Germinal center (tissue), 1 donor: ENCODE data around the gene CDH12.
"Not testable (repeated sequence)": the region's sequence is repeated elsewhere in the genome, so short reads cannot be mapped to it uniquely, and the experiment has no call there.

Experiments used
- DNase-seq: peaks from one replicate; pipeline ENCODE4 v3.0.0; 2012; ENCODE audit warnings: mixed read lengths, low spot score

CDH12 gene

GRCh38 chr5:22460189-22460588 is 393.0 kb downstream of the CDH12 start:
- DNase-seq, result no peak

GRCh38 chr5:22432905-22433304 is 420.2 kb downstream of the CDH12 start:
- DNase-seq, result no peak

- DNase-seq, result no peak
These were observed 421.3 kb downstream of the CDH12 start for GRCh38 chr5:22431840-22432239.

DNA sequence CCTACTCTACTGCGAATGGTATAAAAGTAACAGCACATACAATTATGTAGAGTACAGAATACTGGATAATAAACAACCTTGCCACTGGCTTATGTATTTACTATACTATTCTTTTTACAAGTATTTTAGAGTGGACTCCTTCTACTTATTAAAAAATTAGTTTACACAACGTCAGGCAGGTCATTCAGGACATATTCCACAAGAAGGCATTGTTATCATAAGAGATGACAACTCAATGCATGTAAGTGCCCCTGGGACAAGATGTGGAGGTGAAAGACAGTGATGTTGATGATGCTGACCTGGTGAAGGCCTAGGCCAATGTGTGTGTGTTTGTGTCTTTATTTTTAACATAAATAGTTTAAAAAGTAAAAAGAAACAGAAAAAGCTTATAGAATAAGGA is 421.7 kb downstream of the CDH12 start:
- DNase-seq, result no peak

DNA sequence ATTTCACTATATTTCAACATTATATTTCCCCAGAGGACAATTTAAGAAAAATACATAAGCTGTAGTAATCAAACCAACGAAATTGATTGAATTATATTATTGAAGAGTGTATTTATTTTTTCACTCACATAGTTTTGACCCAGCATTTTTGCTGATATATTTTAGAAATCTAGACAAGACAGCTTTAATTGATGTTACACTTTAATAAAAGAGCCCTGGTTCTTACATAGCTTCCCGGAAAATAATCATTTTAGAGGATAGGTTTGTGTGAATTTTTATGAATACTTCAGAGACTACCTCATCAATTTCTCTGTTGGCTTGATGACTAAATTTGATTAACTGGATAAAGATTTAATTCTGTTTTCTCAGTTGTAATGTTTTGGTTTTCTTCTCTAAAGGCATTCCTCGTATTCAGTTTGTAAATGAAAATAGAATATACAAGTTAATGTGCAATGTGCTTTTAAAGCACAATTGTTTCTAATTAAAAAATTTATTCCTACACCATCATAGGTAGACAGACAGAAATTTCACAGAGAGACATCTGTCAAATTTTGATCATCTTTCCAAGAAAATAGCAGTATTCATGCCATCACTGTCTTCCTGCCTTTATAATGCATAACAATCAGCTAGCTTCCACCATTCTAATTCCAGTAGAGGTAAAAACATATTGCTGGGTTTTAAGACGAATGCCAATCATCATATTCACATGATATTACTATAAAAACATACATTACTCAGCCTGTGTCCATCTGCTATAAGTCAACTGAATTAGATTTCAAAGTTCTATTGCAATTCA is 441.4 kb downstream of the CDH12 start:
- no peak for DNase-seq

DNA sequence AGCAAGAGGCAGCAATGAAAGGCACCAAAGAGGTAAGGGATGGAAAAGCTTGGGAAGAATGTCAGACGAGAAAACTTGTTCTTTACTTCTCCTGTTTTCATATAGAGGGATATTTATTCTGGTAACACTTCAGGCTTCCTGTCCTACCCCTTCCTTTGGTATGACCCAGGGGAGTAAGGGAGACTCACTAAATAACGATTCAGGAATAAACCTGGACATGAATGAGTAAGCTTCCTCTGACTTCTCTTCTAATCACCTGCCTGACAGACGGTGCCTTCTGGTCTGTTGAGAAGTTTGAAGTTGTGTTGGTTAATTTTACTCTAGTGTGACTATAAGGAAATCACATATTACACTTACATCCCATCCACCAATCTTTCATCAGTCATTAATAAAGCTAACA is 461.2 kb downstream of the CDH12 start:
- no peak for DNase-seq

DNA sequence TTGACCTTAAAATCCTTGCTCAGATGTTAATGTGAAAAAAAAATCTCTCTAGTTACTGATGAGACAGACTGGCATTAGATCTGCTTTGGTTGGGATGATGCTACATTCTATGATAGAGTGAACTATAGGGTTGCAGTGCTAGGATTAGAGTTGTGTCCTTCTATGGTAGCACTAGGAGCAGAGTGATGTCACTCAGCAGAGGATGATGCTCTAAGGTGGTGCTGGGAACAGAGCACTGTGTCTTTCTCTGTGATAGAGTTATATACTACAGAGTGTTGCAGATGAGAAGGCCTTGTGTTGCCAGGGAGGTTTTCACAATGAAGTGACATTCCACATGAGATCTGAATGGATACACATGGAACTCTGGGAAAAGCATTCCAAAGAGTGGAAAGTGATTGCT is 462.3 kb downstream of the CDH12 start:
- DNase-seq, result no peak

GRCh38 chr5:22372826-22373660 is 480.1 kb downstream of the CDH12 start:
- no peak for DNase-seq

GRCh38 chr5:22372376-22372775 is 480.8 kb downstream of the CDH12 start:
- no peak for DNase-seq

DNA sequence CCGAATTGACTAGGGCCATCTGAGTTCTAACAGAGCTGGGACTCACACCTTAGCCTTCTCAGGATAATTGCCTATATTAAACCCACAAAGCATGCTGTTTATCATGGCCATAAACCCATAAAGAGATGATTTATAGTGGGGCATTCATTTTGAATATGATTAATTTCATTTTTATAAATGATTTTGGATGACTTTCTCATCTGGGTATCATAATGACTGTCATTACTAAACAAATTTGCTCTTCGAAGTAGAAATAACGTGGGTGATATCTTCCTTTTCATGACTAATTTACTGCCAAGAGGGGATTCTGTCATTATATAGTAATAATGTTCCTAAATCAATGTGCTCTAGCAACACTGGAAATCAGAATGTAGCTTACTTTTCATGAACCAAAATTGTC is 498.2 kb downstream of the CDH12 start:
- no peak for DNase-seq

- DNase-seq, result no peak
These were observed 500.7 kb downstream of the CDH12 start for GRCh38 chr5:22352493-22352892.

DNA sequence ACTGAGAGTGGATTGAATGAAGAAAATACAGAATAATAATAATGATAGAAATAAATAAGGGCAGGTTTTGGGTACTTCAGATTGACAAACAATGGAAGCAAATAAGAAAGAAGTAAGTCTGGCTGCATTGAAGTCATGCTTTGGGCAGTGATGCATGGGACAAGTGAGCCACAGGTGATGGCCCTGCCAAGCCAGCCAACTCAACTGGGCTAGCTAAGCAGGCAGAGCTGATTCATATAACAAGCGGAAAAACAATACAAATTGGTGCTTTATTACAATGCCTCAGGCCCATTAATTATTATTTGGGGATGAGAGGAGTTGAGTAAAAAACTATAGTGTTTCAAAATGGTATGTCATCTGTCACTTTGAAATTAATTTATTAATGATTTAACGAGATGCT is 502.0 kb downstream of the CDH12 start:
- DNase-seq, result no peak

GRCh38 chr5:22348027-22348426 is 505.1 kb downstream of the CDH12 start:
- DNase-seq, result no peak

DNA sequence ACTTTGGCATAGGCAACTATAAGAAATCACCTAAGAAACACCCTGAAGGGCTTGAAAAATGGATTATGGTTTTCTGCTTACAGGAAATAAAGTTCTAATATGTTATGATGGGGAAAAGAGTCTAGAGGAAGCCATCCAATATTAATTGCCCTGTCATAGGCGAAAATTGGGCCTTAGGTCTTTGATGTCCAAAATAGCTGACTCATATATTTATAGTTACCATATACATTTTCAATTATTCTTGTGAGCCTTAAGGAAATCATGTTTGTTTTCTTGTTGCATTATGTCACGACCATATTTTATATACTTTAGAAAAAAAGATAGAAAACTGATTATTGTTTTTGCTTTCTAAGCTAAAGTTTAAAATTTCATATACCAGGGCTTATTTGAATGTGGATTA is 509.1 kb downstream of the CDH12 start:
- no peak for DNase-seq

DNA sequence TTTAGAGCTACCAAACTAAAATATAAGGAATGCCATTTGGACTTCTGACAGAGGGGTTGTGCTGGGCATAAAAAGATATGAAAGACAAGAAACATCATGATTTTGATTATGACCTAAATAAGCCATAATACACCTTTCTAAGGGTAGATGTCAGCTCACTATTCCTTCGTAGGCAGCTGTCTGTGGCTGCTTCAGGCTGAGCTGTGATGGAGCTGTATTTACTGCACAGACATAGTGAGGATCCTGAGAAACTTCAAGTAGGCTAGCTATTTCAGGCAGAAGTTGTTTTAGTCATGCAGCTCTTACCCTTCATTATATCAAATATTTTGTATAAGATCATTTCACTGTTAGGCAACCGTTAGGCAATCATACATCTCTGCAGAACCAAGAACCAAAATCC is 511.7 kb downstream of the CDH12 start:
- no peak for DNase-seq

- DNase-seq, result not testable (repeated sequence)
These were observed 520.2 kb downstream of the CDH12 start for GRCh38 chr5:22332949-22333348.

DNA sequence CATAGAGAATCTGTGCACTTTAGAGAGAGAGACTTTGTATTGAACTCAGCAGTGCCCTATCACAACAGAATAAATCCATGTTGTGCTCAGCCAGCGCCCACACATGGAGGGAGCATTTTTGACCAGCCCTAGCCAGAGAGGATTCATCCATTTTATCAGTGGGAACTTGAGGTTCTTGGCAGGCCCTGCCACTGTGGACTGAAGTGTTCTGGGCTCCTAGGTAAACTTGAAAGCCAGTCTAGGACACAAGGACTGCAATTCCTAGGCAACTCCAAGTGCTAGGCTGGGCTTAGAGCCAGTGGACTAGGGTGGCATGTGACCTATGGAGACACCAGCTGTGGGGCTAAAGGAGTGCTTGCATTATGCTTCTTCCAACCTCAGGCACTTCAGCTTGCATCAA is 523.5 kb downstream of the CDH12 start:
- DNase-seq, result no peak

DNA sequence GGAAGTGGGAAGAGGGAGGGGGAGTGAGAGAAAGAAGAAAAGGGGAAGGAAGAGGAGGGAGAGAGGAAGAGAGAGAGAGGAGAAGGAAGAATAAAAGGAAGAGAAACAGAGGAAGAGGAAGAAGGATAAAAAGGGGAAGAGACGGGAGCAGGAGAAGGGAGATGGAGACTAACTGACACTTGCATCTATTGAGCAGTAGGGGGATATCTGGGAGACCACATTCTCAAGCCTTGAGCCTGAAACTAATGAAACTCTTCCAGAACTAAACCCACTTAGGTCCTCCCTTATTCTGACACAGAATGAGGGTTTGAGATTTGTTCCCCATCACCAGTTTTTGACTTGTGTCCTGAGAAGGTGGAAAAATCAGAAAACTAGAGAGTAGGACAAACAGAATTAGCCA is 533.3 kb downstream of the CDH12 start:
- DNase-seq, result no peak

GRCh38 chr5:22316294-22316693 is 536.9 kb downstream of the CDH12 start:
- DNase-seq, result no peak

- not testable (repeated sequence) for DNase-seq
These were observed 538.1 kb downstream of the CDH12 start for GRCh38 chr5:22315052-22315451.

DNA sequence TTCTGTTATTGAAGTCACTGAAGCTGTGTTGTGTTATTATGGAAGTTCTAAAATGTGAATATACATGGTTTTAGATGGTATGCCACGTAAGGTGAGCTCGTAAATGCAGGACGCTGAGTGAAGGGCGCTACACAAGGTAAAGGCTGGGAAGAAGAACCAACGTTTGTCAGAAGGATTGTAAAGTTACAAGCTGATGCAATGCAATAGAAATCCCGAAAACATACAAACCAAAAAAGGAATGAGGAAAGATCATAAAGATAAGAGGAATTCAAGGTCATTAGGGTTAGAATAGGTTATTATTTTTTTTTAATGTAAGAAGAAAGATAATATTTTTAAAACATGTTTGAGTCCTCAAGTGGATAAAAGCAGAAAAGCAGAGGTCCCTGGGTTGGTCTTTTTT is 538.6 kb downstream of the CDH12 start:
- no peak for DNase-seq

GRCh38 chr5:22306011-22306410 is 547.1 kb downstream of the CDH12 start:
- no peak for DNase-seq

DNA sequence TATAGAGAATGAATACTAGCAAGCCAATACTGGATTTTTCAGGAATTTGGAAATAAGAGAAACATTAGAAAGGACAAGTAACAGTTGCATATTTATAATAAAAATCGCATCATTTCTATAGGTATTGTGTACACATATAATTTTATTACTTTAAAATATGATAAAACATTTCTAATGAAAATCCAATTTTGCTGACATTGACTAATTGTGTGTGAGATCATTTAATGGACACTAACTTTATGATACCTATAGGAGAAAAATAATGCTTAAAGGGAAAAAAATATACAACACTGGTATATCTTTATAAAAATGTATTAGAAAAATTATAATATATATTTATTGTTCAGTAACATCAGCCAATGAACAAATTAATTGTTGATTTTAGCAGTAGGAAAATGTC is 557.3 kb downstream of the CDH12 start:
- DNase-seq, result no peak
